Calu3 (cell line): Measurements from ENCODE around the gene TMX3. TPM values are rescaled to one million over a fixed set of nuclear protein-coding genes. Genes with fewer than 3 reads are reported as not detected.

Source experiments
- BruUV-seq: library from RNA; stranded (reverse); fragments of 400-500 nt; replicated peaks from 2 replicates; lab custom pipeline; 2021; lab: Mats Ljungman, UMichigan
- CTCF ChIA-PET: fragments of 300-600 bp; sonication (Branson Sonifier 250); formaldehyde crosslinking; loops from one replicate; lab custom pipeline; 2022; ENCODE audit warnings: antibody characterized with exemption; lab: Charles Lee
- DNase-seq: peaks from one replicate; pipeline ENCODE4 v3.0.0; 2022
- H3K27ac Mint-ChIP-seq: one replicate; pipeline ENCODE4 v1.8.0; 2022; ENCODE audit warnings: mixed read lengths; ENCODE audit not compliant: unreplicated experiment
- H3K27me3 Mint-ChIP-seq: one replicate; pipeline ENCODE4 v1.8.0; 2022; ENCODE audit warnings: mixed read lengths; ENCODE audit not compliant: unreplicated experiment
- H3K36me3 Mint-ChIP-seq: one replicate; pipeline ENCODE4 v1.8.0; 2022; ENCODE audit warnings: mild to moderate bottlenecking, moderate library complexity, mixed read lengths; ENCODE audit not compliant: insufficient read depth, unreplicated experiment
- H3K4me1 Mint-ChIP-seq: one replicate; pipeline ENCODE4 v1.8.0; 2022; ENCODE audit warnings: mild to moderate bottlenecking, low read depth, mixed read lengths; ENCODE audit not compliant: unreplicated experiment
- H3K4me3 Mint-ChIP-seq: one replicate; pipeline ENCODE4 v1.8.0; 2022; ENCODE audit warnings: mild to moderate bottlenecking, low read depth, moderate library complexity, mixed read lengths; ENCODE audit not compliant: unreplicated experiment
- H3K9me3 Mint-ChIP-seq: one replicate; pipeline ENCODE4 v1.8.0; 2022; ENCODE audit warnings: low read depth, mixed read lengths; ENCODE audit not compliant: unreplicated experiment
- CTCF ChIP-seq: fragments of 200-600 bp; IDR thresholded peaks from one replicate; pipeline ENCODE4 v1.8.0; 2022; ENCODE audit warnings: antibody characterized with exemption; ENCODE audit not compliant: unreplicated experiment
- intact Hi-C: fragments of 100-400 bp; cut with micrococcal nuclease; formaldehyde crosslinking; loops from one replicate; pipeline ENCODE4 v1.10.0; 2022; ENCODE audit not compliant: unreplicated experiment
- total RNA-seq: library from RNA; stranded (reverse); gene quantifications from 2 replicates; pipeline ENCODE4 v1.2.3, GENCODE V29; 2022

The TMX3 gene
- total RNA-seq, 1 experiment from 2014 or later = 63.1 TPM

DNA sequence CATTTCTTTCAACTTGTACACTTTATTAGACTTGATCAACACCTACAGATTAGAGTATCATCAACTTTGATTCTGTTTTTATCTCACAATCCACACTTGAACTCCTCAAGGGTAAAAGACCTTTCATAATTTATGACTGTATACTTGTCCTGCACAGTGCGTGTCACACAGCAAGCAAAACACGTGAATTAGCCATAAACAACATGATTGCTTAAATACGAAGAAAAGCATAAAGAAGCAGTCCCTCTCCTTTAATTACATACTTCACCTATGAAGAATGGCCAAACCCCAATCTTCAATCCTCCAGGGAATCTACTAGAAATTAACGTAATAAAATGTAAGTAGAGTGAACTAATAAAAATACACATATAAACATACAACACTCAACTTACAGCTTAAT, 13.6 kb downstream of the TMX3 start:
- no peak overlapping the region for H3K27ac Mint-ChIP-seq
- H3K4me3 Mint-ChIP-seq = no peak overlapping the region
- CTCF ChIA-PET = no interaction called here
- no peak for DNase-seq
- no peaks in the 10 kb centered on the region for H3K9me3 Mint-ChIP-seq
- peaks cover 24% of the 10 kb centered on the region for H3K36me3 Mint-ChIP-seq
- intact Hi-C loops = no loop called here
- TF ChIP-seq CTCF = no peak
- no TSS peak for BruUV-seq
- H3K27me3 Mint-ChIP-seq = no peaks in the 10 kb centered on the region
- H3K4me1 Mint-ChIP-seq = peaks cover 7% of the 10 kb centered on the region

GRCh38 chr18:68699043-68699442, 15.9 kb downstream of the TMX3 start:
- Mint-ChIP-seq H3K27me3 (no peaks in the 10 kb centered on the region), H3K9me3 (no peaks in the 10 kb centered on the region), H3K4me1 (no peaks in the 10 kb centered on the region), H3K36me3 (peaks cover 24% of the 10 kb centered on the region), H3K4me3 (no peak overlapping the region), H3K27ac (no peak overlapping the region)
- CTCF ChIA-PET = no interaction called here
- no peak for DNase-seq
- no peak for TF ChIP-seq CTCF
- no TSS peak for BruUV-seq
- intact Hi-C loops = no loop called here

DNA sequence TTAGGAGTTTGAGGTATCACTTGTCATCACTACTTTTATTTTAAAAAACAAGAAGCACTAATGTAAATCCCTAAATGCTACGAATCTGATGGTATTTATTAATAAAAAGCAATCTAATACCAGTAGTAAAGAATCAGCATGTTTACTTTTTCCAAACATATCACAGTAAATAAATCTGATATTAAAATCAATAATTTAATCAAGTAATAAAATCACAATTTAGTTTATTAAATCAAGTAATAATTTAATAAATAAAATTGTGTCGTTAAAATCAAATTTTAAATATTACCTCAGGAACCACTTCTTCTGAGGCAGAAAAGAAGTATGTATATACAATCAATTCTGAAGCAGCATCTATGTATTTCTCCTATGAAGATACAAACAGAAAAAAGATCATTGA, 18.0 kb downstream of the TMX3 start:
- H3K27ac Mint-ChIP-seq = no peak overlapping the region
- H3K36me3 Mint-ChIP-seq = peaks cover 16% of the 10 kb centered on the region
- no peak for TF ChIP-seq CTCF
- intact Hi-C loops = no loop called here
- DNase-seq = no peak
- H3K9me3 Mint-ChIP-seq = no peaks in the 10 kb centered on the region
- no peaks in the 10 kb centered on the region for H3K4me1 Mint-ChIP-seq
- CTCF ChIA-PET = no interaction called here
- BruUV-seq = no TSS peak
- H3K4me3 Mint-ChIP-seq = no peak overlapping the region
- no peaks in the 10 kb centered on the region for H3K27me3 Mint-ChIP-seq

DNA sequence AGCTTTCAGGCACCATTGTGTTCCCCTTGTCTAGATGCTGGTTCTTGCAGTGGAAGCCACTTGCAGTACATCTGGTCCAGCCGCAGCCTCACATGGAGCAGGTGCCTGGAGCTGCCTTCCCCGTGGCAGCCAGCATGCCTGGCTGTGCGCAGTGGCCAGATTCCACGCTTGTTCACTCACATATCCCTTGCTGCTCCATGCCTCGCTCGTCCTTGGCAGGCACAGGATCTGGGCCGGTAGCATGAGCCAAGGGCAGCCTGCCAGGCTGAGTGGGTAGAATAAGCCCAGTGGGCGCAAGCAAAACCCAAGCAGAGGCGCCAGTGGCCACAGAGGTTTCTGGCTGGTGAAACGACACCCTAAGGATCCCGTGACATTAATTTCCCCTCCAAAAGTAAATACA, 20.6 kb downstream of the TMX3 start:
- no peaks in the 10 kb centered on the region for H3K4me1 Mint-ChIP-seq
- no peak overlapping the region for H3K4me3 Mint-ChIP-seq
- intact Hi-C loops = no loop called here
- H3K36me3 Mint-ChIP-seq = peaks cover 15% of the 10 kb centered on the region
- TF ChIP-seq CTCF = no peak
- no peaks in the 10 kb centered on the region for H3K9me3 Mint-ChIP-seq
- BruUV-seq = no TSS peak
- no peaks in the 10 kb centered on the region for H3K27me3 Mint-ChIP-seq
- no peak for DNase-seq
- no peak overlapping the region for H3K27ac Mint-ChIP-seq
- CTCF ChIA-PET = no interaction called here
